NCI-H1105 (cell line): Measurements from ENCODE around the gene TULP4.
"Not testable (repeated sequence)": the region's sequence is repeated elsewhere in the genome, so short reads cannot be mapped to it uniquely, and the experiment has no call there.

ENCODE experiments used
- DNase-seq: peaks from one replicate; lab custom pipeline; 2025; lab: John Stamatoyannopoulos, UW

The TULP4 gene

DNA sequence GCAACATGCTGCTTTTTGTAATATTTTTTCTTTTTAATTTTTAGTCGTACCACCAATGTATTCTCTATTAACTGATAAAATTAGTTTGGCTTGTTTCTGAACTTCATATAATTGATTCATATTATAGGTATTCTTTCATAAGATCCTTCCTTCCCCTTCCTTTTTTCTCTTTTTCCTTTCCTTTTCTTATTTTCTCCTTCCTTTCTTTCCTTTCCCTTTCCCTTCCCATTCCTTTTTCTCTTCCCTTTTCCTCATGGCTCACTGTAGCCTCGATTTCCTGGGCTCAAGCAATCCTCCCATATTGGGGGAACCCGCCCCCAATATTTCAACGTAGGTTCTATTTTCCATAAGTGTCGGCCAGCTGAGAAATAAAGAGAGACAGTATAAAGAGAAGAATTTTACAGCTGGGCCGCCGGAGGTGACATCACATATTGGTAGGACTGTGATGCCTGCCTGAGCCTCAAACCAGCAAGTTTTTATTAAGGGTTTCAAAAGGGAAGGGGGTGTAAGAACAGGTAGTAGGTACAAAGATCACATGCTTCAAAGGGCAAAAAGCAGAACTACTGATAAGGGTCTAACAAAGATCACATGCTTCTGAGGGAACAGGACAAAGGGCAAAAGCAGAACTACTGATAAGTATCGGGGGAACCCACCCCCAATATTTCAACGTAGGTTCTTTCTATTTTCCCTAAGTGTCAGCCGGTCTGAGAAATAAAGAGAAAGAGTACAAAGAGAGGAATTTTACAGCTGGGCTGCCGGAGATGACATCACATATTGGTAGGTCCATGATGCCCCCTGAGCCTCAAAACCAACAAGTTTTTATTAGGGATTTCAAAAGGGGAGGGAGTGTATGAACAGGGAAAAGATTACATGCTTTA is 16.1 kb upstream of the TULP4 start:
- DNase-seq, result not testable (repeated sequence)

DNA sequence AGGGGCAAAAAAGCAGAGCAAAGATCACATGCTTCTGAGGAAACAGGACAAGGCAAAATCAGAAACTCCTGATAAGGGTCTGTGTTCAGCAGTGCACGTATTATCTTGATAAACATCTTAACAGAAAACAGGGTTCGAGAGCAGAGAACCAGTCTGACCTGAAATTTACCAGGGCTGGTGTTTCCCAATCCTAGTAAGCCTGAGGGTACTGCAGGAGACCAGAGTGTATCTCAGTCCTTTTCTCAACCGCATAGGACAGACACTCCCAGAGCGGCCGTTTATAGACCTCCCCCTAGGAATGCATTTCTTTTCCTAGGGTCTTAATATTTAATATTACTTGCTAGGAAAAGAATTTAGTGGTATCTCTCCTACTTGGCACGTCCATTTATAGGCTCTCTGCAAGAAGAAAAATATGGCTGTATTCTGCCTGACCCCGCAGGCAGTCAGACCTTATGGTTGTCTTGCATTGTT is 15.4 kb upstream of the TULP4 start:
- DNase-seq, result not testable (repeated sequence)

DNA sequence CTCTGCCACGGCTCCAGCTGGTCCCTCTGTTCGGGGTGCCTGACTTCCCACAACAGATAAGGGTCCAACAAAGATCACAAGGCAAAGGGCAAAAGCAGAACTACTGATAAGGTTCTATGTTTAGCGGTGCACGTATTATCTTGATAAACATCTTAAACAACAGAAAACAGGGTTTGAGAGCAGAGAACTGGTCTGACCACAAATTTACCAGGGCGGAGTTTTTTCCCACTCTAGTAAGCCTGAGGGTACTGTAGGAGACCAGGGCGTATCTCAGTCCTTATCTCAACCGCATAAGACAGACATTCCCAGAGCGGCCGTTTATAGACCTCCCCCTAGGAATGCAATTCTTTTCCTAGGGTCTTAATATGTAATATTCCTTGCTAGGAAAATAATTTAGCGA is 14.6 kb upstream of the TULP4 start:
- not testable (repeated sequence) for DNase-seq

DNA sequence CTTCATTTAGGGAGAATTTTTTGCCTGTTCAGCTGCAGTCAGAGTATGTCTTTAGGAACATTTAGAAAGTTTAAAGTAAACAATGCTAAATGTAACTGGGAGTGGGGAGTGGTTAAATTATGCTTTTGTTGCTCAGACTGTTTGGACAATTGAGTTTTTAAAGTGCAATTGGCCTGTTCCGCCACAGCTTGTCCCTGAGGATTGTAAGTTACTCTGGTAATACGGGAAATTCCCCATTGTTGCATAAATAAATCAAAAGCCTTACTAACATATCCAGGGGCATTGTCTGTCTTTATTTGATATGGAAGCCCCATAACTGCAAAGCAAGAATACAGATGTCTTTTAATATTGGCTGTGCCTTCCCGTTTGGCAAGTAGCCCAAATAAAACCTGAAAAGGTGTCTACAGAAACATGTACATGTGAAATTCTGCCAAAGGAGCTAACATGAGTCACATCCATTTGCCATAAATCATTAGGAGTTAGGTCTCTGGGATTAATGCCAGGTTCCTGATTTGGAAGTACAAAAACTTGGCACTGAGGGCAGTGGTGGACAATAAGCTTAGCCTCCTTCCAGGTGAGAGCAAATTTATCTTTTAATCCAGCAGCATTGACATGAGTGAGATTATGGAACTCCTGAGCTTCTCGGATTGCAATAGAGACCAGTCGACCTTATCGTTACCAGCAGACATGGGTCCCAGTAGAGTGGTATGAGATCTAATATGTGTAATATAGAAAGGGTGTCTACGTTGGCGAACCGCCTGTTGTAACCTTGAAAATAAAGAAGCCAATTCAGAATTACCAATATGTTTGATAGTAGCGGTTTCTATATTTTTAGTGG is 11.7 kb upstream of the TULP4 start:
- peak; percentile 100 for DNase-seq

DNA sequence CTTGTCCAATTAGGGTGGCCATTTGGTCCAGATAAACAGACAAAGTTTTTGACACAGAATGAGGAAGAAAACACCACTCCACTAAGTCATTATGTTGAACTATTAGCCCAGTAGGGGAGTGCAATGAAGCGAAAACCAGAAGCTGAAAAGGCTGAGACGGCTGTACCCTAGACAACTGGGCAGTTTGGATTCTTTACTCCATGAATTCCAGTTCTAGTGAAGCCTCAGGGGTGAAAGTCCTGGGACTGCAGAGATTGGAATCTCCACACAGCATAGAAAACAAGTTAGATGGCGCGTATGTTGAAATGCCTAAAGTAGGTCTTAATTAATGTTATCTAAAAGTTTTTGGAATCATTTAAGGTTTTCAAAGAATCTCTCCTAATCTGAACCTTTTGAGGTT is 10.7 kb upstream of the TULP4 start:
- DNase-seq, result not testable (repeated sequence)

DNA sequence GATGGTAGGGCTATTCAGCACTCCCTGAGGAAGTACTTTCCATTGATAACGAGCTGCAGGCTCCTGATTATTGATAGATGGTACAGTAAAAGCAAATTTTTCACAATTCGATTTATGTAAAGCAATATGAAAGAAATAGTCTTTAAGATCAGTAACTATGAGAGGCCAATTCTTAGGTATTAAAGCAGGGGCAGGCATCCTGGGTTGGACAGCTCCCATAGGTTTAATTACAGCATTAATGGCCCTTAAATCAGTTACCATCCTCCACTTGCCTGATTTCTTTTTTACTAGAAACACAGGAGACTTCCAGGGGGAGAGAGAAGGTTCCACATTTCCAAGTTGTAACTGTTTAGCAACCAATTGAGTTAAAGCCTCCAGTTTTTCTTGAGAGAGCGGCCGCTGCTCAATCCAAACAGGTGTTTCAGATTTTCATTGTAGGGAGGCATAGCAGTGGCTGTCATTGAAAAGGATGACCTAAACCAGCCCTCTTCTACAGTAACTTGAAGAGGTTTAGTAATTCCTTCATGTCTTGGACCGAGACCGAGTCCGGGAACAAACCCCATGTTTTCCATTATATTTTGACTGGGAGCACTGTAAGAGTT is 10.0 kb upstream of the TULP4 start:
- DNase-seq, result not testable (repeated sequence)

DNA sequence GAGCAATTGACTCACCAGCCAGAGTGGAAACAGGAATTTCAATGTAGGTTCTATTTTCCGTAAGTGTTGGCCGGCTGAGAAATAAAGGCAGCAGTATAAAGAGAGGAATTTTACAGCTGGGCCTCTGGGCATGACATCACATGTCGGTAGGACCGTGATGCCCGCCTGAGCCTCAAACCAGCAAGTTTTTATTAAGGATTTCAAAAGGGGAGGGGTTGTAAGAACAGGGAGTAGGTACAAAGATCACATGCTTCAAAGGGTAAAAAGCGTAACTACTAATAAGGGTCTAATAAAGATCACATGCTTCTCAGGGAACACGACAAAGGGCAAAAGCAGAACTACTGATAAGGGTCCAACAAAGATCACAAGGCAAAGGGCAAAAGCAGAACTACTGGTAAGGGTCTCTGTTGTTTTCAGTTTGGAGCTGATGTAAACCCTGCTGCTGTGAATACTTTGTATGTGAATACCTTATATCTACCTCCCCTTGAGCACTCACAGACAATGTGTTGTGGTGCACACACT is 9.0 kb upstream of the TULP4 start:
- DNase-seq, result no peak

DNA sequence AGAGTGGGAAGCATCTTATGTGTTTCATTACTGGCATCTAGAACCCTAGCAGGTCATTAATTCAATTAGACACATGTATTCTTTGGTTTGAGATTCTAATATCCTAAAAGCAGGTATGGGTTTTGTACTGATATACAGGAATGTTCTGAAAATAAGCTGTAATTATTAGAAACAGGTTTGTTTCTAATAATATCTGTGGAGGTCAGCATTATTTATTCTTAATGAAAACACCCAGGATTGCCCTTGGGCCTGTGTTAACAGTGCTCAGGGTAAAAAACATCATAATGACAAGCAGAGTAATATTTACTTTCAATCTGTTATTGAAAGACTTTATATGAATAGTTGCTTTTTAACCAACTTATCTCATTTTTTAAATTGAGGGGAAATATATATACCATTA is 8.0 kb upstream of the TULP4 start:
- DNase-seq, result no peak

DNA sequence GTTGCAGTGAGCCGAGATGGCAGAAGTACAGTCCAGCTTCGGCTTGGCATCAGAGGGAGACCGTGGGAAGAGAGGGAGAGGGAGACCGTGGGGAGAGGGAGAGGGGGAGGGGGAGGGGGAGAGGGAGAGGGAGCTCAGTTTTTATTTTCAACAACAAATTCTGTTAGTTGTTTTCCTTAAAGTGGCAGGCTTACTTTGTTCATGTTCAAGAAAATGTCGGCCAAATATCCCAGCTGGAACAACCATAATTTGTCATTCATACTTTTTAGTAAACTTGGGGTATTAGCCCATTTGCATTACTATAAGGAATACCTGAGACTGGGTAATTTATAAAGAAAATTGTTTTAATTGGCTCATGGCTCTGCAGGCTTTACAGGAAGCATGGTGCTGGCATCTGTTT is 2.5 kb upstream of the TULP4 start:
- DNase-seq, result no peak

DNA sequence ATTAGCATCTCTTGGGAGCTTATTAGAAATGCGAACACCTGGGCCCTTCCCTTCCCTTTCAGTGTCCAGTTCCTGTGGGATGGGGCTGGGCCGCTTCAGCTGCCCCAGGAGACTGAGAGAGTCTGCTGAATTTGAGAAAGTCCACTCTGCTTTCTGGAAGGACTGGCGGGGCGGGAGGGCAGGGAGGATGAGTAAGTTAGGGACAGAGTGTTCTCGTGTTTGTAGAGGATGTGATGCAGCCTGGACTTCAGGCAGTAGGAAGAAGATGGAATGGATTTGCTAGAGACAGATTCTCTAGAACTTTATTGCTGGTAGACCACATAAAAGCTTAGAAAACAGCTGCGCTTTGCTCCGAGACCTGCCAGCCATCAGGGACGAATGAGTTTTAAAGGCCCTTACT is 1.1 kb upstream of the TULP4 start:
- no peak for DNase-seq

DNA sequence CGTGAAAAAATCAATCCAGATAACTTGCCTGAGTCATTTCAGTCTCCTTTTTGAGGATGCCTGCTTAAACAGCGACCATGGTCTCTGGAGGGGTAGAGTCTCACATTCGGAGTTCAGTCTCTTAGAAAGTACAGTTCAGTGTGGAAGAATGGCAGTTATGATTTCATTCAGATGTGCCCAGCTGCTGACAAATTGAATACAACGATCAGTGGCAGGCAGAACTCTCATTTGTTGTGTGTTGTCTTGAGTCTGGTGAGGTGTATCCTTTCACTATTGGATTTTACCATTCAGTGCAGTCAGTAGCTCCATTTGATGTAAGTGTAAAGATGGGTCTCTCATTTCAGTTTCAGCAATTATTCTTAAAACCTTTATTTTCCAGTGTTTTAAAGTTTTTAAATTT is 639 bp upstream of the TULP4 start:
- no peak for DNase-seq

DNA sequence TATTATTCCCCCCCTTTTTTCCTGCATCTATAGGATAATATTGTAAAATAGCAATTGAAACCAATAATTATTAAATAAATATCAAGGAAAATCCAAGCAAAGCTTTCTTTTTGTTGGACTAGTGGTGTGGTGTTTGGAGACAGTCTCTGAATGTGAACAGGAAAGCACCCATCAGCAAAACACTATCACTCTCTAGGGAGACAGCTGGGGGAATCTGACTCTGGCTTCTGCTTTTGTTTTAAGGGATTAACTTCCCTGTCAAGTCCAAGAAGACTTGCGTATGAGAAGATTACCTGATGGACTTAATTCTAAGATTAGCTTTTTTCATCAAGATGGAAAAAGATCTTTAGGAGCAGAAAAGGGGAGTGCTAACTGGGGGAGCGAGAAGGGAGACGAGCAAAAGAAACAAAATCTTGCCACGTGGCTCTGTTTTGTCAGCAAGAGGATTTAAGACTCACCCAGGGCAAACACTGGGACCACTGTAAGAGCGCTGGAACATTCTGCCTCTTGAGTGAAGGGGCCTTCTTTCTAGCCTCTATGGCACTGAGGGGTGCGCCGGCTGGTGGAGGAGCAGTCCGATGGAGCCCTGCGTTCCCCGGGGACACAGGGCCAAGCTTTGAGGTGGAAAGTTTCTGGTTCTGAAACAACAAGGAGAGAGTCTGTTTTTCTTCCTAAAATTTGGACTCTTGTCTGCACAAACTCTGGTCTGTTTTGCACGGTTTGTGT is 570 bp downstream of the TULP4 start:
- no peak for DNase-seq

DNA sequence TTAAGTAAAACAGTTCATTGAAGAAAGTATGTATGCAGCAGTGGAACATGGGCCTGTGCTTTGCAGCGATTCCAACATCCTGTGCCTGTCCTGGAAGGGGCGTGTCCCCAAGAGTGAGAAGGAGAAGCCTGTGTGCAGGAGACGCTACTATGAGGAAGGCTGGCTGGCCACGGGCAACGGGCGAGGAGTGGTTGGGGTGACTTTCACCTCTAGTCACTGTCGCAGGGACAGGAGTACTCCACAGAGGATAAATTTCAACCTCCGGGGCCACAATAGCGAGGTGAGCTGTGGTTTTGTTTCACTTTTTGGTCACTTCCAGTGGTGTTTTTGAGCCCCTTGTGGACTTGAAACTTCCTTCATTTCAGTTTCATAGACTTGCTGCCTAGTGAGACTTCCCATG is 1.7 kb downstream of the TULP4 start:
- no peak for DNase-seq

DNA sequence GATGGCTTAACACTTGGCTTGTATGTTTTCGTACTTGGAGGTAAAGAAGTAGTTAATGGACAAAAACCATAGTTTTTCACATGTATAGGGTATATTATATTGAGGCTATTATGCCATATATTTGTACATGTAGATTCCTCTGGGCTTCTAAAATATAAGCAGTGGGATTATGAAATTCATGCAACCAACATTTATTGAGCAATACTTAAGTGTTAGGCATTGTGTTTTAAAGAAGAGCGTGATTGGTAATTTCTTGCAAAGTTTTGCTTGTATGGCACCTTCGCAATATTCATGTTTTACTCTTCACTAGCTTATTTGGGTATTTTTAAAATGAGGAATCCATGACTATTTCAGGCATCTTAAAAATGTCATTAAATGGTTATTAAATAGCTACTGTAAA is 2.5 kb downstream of the TULP4 start:
- DNase-seq, result no peak

DNA sequence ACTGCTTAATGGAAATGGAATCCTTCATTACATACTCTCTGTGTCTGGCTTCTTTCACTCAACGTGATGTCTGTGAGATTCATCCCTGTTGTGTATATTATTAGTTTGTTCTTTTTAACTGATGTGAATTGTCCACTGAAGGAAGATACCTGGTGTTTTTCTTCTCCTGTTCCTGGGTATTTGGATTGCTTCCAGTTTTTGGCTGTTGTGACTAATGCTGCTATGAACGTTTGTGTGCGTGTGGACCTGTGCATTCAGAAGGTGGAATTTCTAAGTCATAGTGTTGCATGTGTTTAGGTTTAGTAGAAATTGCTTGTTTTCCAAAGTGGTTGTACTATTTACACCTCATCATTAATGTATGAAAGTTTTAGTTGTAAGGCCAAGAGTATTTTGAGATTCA is 3.8 kb downstream of the TULP4 start:
- DNase-seq, result no peak

DNA sequence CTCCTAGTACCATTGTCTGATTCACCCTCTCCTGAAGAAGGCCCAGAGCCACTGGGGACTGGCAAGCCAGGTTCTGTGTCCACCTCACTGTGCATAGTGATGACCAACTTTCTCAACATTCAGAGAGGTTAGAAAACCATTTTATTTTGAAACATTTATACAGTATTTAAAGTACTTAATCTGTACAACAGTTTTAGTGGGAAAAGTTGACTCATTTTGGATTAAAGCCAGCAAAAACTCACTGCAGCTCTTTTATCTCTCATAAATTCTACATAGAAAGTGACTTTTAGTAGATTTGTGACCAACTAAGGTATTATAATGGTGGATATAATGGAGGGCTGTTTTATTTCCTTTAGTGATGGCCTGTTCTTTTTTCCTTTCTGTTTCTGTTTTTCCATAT is 9.7 kb downstream of the TULP4 start:
- no peak for DNase-seq

DNA sequence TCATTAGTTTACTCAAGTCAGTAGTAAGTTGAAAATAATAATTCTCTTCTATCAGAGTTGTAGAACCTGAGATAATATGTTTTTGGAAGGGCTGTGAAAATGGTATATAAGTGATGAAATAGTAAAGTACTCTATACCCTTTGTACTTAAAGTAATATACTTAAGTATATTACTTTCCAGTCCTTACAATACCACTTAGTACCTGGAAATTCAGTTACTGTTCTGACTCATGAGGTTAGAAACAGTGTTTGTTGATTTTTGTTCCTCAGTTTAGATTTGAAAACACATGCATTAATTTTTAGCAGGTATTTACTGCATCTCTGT is 10.1 kb downstream of the TULP4 start:
- no peak for DNase-seq

DNA sequence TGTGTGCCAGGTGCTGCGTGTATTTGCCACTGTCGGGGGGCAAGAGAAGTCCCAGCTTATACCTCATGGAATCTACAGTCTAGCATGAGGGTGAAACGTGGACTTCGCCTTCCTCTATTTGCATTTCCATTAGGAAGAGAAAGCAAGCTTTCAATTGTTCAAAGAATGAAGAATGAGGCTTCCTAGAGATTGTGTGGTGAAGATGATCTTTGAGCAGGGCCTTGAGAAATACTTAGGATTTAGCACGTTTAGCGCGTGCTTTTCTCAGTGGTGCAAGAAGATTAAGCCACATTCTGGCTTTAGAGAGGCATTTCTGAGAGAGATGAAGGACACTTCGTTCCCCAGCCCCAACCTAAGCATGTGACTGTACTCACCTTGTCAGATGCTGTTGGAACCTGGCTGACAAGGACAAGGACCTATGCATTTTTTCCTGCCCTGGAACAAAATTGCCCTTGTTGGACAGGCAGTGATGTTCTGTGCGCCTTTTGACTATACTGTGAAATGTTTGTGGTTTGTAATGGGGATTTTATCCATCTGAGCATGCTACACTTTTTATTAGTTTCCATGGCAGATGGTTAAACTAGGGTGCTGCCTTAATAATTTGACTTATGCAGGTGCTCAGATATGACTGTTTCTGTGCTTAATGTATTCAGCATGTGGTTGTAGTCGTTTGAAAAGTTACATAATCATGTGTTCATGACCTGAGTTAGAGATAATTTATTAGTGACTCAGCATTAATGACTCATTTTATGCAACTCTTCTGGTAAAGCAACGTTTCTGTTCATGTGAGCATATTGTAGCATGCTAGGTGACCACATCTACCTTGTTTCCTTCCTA is 10.7 kb downstream of the TULP4 start:
- DNase-seq, result no peak

DNA sequence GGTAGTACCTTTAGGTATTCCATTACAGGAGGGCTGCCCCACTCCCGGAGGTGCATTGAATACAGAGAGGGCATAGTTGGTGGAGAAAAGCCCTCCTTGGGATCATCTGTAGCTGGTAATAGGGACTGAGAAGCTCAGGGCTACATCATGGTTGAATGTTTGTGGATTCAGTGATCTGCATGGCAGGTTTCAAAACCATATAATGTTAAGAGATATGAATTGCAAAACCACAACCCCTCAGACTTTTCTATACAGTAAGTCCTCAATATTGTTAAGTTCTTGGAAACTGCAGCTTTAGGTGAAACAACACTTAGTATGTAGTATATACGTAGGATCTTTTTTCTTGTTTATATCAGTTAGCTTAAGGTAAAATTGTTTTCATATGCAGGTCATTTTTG is 11.3 kb downstream of the TULP4 start:
- DNase-seq, result no peak

DNA sequence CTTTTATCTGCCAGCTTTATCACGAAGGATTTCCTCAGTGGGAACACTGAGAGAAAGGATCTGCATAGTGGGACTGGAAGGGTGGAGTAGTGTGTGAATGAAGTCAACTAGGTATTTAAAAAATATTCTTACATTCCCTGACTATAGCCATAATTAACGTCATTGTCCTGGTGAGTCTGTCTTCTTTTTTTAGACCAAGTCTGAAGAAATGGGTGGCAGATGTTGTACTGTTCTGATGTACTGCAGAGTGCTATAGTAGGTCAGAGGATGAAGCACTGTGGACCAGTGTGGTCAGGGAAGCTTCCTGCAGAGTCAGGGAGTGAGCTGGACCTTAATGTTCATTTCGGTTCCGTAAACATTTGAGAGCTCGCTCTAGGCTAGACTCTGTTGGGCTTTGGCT is 11.9 kb downstream of the TULP4 start:
- DNase-seq, result no peak

DNA sequence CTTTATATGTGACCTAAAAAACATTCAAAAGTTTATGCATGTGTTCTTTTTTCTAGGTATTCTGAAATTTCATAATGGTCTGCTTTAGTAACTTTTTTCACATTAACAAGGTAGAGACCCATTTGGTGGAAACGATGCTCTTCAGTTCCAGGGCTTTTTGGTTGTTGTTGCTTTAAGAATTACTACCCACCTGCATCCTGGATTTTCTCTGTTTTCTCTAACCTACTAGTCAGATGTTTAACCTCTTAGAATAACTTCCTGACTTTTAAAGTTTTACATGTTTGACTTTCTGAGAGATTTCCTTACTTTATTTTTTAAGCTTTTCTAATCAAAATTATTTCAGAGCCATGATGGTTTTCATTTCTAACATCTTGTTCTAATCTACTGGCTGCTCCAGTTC is 14.9 kb downstream of the TULP4 start:
- DNase-seq, result no peak
